ENCODE data around the gene TPX2.

The TPX2 gene

GRCh38 chr20:31849306-31849930 lies 110.3 kb downstream of the TPX2 start:
- POLR2A ChIA-PET, result no interaction called here
- H3K36me3 ChIP-seq (ENCODE audit: control insufficient read depth in 2 of 2, insufficient read depth in 1 of 2, low read length in 2 of 2), result no peaks in the 10 kb centered on the region
- CTCF ChIA-PET, result interaction anchor here (0.7 to 4.9 kb wide), 6 partner anchors 14 to 241 kb away, joined by 3 to 87 read pairs (median 3); no protein-coding TSS in a partner anchor
- H3K9me3 ChIP-seq (ENCODE audit: control insufficient read depth, insufficient read depth, low read depth, low read length), result no peaks in the 10 kb centered on the region
- no peak overlapping the region for H3K27ac ChIP-seq (ENCODE audit: extremely low read depth, low read depth, low read length)
- no peak overlapping the region for H3K4me3 ChIP-seq (ENCODE audit: low read depth, low read length)
- TF ChIP-seq YY1 (tag by site-specific recombination; IDR thresholded peaks at IDR 0.05), result no peak
- no peak for TF ChIP-seq ZNF792 (tag by site-specific recombination; IDR thresholded peaks at IDR 0.05)
- 0 out of 2 replicates have a peak, but pooled peaks have one; percentile 2 for TF ChIP-seq HIC1 (tag by site-specific recombination; IDR thresholded peaks at IDR 0.05)
- H3K4me1 ChIP-seq (ENCODE audit: control insufficient read depth, insufficient read depth, low read length), result no peaks in the 10 kb centered on the region
